UCSD-AML1 (cell line): ENCODE data around the gene KCTD17.

Experiments used
- DNase-seq: peaks from one replicate; lab custom pipeline; 2025; ENCODE audit not compliant: unreplicated experiment; lab: John Stamatoyannopoulos, UW

Gene KCTD17

GRCh38 chr22:37043209-37043827 lies 8.2 kb upstream of the KCTD17 start:
- no peak for DNase-seq

GRCh38 chr22:37043828-37044538 lies 7.6 kb upstream of the KCTD17 start:
- peak; percentile 61 for DNase-seq

GRCh38 chr22:37044634-37045625 lies 6.6 kb upstream of the KCTD17 start:
- no peak for DNase-seq

GRCh38 chr22:37045958-37046357 lies 5.6 kb upstream of the KCTD17 start:
- no peak for DNase-seq

- no peak for DNase-seq
Measured at GRCh38 chr22:37046589-37046988, 5.0 kb upstream of the KCTD17 start.

GRCh38 chr22:37047006-37047405 lies 4.5 kb upstream of the KCTD17 start:
- DNase-seq = no peak

GRCh38 chr22:37048133-37048532 lies 3.4 kb upstream of the KCTD17 start:
- DNase-seq = no peak

- DNase-seq = no peak
Measured at GRCh38 chr22:37049224-37049623, 2.3 kb upstream of the KCTD17 start.

- no peak for DNase-seq
Measured at GRCh38 chr22:37050913-37051312, 629 bp upstream of the KCTD17 start.

- no peak for DNase-seq
Measured at GRCh38 chr22:37052386-37053309, 1.1 kb downstream of the KCTD17 start.

GRCh38 chr22:37053310-37054055 lies 1.9 kb downstream of the KCTD17 start:
- no peak for DNase-seq

- DNase-seq = no peak
Measured at GRCh38 chr22:37054056-37054395, 2.5 kb downstream of the KCTD17 start.

- DNase-seq = no peak
Measured at GRCh38 chr22:37054600-37055365, 3.2 kb downstream of the KCTD17 start.

- no peak for DNase-seq
Measured at GRCh38 chr22:37056246-37056645, 4.7 kb downstream of the KCTD17 start.

- DNase-seq = no peak
Measured at GRCh38 chr22:37057226-37057625, 5.7 kb downstream of the KCTD17 start.

GRCh38 chr22:37057796-37058510 lies 6.4 kb downstream of the KCTD17 start:
- no peak for DNase-seq

GRCh38 chr22:37058917-37059701 lies 7.6 kb downstream of the KCTD17 start:
- no peak for DNase-seq
